HG03135 (cell line): ENCODE measurements around the gene NEUROD4.

Experiments
- ATAC-seq: cut with Tn5 transposase; IDR thresholded peaks from one replicate; pipeline ENCODE4 v1.9.1; 2021; ENCODE audit warnings: mild to moderate bottlenecking, moderate library complexity; ENCODE audit not compliant: unreplicated experiment

Gene NEUROD4

DNA sequence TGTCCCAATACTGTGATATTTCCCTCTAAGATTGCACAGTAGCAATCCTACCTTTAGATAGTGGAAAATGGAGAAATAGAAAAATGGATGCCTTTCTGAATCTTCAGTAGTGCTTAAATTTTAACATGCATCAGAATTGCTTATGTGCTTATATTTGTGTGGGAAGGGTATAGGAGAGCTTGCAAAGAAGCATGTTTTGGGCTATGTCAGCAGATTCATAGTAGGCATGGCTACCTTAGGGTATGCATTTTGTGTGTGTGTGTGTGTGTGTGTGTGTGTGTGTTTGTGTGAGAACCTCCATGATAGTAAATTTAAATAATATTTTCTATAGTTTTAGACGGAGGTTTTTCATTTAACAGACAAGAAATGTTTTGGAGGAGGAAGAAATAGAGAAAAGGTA lies 38.3 kb downstream of the NEUROD4 start:
- ATAC-seq = no peak

DNA sequence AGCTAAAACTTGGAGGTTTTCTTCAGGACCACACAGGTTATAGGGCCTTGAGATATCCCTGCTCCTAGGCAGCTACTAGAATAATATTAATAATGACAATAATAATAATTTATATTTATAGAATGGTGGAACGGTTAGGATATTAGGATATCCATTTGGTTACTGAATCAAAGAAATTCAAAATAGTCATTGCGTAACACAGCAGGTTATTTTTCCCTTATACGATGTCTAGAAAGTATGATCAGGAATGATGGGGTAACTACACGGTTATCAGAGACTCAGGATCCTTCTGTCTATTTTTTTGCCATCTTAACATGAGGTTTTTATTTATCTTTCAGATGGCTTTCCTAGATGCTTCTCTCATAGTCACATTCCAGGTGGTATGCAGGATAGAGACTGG lies 39.0 kb downstream of the NEUROD4 start:
- ATAC-seq = no peak

- peak; percentile 99 for ATAC-seq
These were observed 40.7 kb downstream of the NEUROD4 start for GRCh38 chr12:55060470-55060869.

- no peak for ATAC-seq
These were observed 41.2 kb downstream of the NEUROD4 start for GRCh38 chr12:55061024-55061423.

- no peak for ATAC-seq
These were observed 43.5 kb downstream of the NEUROD4 start for GRCh38 chr12:55063291-55063690.

DNA sequence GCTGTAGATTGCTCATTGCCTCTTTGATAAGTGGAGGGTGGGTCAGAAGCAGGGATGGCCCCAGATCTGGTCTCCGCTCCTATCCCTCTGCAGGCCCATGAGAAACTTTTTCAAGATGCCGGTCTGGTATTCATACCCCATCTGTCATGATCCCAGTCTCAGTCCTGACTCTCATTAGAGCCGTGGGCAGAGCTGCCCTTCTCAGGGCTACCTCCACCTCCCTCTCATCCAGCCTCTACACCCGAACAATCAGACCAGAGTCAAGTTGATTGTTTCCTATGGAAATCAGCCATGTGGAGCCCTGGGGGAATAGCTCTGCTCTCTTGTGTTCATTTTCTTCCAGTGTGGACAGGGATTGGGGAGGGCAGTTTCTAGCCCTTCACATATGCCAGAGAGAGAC lies 45.8 kb downstream of the NEUROD4 start:
- ATAC-seq = no peak

- no peak for ATAC-seq
These were observed 47.9 kb downstream of the NEUROD4 start for GRCh38 chr12:55067701-55068100.

DNA sequence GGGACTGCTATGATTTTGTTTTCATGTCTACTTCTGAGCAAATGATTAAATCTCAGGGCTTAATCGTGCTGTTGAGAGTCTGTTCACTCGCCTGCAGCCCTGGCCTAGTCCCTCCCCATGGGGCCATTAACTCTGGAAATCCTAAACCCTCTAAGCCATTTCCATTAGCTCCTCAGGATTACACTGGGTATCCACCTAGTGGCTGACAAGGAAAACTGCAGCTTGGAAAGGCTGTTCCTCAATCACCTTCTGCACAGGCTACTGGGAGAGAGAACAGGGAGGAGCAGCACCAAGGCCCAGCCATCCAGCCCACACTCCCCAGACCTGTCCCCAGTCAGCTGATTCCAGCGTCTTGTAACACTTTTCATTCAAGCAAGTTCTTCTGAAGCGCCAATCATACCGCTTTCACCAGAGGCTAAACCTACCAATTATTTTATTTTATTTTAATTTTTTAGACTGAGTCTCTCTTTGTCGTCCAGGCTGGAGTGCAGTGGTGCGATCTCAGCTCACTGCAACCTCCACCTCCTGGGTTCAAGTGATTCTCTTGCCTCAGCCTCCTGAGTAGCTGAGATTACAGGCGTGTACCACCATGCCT lies 48.7 kb downstream of the NEUROD4 start:
- no peak for ATAC-seq

GRCh38 chr12:55072083-55072482 lies 52.3 kb downstream of the NEUROD4 start:
- no peak for ATAC-seq

DNA sequence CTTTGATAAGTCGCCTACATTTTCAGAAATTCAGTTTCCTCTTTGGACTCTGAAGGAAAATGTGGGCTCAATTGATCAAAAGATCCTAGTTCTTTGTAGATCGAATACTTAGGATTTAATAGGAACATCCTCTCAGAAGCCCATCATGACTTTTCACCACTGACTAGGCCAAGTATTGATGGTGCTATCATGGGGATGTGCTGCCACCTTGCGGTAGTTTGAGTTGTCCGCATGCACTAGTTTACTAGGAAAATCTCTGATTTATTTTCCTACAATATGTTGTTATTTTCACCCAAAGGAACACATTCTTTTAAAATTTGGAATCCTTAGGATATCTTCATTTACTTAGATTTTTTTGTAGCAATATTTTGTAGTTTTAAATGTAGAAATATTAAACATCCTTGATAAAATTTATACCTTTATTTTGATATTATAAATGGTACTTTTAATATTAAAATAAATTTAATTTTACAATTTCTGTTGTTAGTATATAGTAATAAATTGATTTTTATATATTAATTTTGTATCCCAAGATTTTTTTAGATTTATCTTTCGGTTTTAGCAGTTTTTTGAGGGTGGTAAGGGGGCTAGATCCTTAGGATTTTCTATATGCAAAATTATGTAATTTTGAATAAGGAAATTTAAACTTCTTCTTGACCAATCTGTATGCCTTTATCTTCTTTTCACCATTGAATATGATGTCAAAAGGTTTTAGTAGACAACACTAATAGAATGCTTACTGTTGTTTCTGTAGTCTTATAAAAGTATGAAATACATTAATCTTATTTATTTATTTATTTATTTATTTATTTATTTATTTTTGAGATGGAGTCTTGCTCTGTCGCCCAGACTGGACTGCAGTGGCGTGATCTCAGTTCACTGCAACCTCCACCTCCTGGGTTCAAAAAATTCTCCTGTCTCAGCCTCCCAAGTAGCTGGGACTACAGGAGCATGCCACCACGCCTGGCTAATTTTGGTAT lies 53.6 kb downstream of the NEUROD4 start:
- ATAC-seq = no peak

DNA sequence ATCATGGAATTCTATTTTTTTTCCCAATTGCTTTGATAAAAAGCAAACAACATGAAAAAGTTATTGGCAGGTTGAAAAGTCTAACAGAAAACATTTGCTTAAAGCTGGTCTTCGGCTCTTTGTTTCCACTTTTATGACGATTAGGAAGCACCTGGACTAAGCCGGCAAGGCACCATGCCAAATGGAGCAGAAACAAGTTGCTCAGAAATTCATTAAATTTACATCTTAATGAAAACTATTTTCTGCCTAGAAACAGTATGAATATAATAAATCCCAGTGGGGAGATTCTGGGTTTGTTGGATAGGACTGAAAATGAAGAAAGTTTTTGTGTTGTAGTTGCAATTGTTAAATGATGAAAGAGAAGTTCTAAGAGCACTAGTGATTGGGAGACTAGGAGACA lies 55.0 kb downstream of the NEUROD4 start:
- ATAC-seq = no peak
